A673 (cell line): ENCODE measurements around the gene EPS15. TPM values are rescaled to one million over a fixed set of nuclear protein-coding genes. Genes with fewer than 3 reads are reported as not detected.

Experiments
- BruUV-seq: library from RNA; stranded (reverse); fragments of 400-500 nt; replicated peaks from 2 replicates; lab custom pipeline; 2021; lab: Mats Ljungman, UMichigan
- CTCF ChIA-PET: fragments of 300-600 bp; sonication (Branson Sonifier 250); formaldehyde crosslinking; loops from one replicate; lab custom pipeline; 2022; ENCODE audit warnings: antibody characterized with exemption; lab: Charles Lee
- POLR2A ChIA-PET: fragments of 300-600 bp; sonication (Branson Sonifier 250); formaldehyde crosslinking; loops from one replicate; lab custom pipeline; 2022; ENCODE audit warnings: antibody characterized with exemption; ENCODE audit not compliant: low non-redundant PET; lab: Charles Lee
- DNase-seq: peaks from one replicate; pipeline ENCODE4 v3.0.0-alpha.2; 2015; ENCODE audit warnings: low spot score
- H3K27ac ChIP-seq: fragments of 200-600 bp; sonication (generic); 2 replicates; pipeline ENCODE4 v1.5.1; 2016; ENCODE audit warnings: mixed run types, low read depth, mild to moderate bottlenecking, mixed read lengths, antibody characterized with exemption, low read length; ENCODE audit not compliant: poor library complexity, severe bottlenecking
- H3K27me3 ChIP-seq: fragments of 200-600 bp; sonication (generic); replicated peaks from 2 replicates; pipeline ENCODE4 v1.6.1; 2017; ENCODE audit warnings: mixed run types, low read depth, mild to moderate bottlenecking, mixed read lengths, antibody characterized with exemption, low read length; ENCODE audit not compliant: insufficient read depth, poor library complexity
- H3K36me3 ChIP-seq: fragments of 200-600 bp; sonication (generic); 2 replicates; pipeline ENCODE4 v1.6.1; 2016; ENCODE audit warnings: mixed run types, mild to moderate bottlenecking, mixed read lengths, antibody characterized with exemption, low read length; ENCODE audit not compliant: insufficient read depth, poor library complexity, severe bottlenecking
- H3K4me1 ChIP-seq: fragments of 200-600 bp; sonication (generic); 2 replicates; pipeline ENCODE4 v1.6.1; 2017; ENCODE audit warnings: mixed run types, mild to moderate bottlenecking, mixed read lengths, antibody characterized with exemption, low read length; ENCODE audit not compliant: insufficient read depth, poor library complexity, severe bottlenecking
- H3K4me3 ChIP-seq: fragments of 200-600 bp; sonication (generic); 2 replicates; pipeline ENCODE4 v1.5.1; 2016; ENCODE audit warnings: low read depth, mixed run types, mild to moderate bottlenecking, mixed read lengths, low read length; ENCODE audit not compliant: poor library complexity, severe bottlenecking
- H3K9me3 ChIP-seq: fragments of 200-600 bp; sonication (generic); 2 replicates; pipeline ENCODE4 v1.6.1; 2016; ENCODE audit warnings: mixed run types, low read depth, mild to moderate bottlenecking, mixed read lengths, antibody characterized with exemption, low read length; ENCODE audit not compliant: poor library complexity, severe bottlenecking
- EZH2 ChIP-seq: fragments of 200-600 bp; sonication (generic); IDR thresholded peaks from 2 replicates; pipeline ENCODE4 v1.6.1; 2017; ENCODE audit warnings: borderline replicate concordance, low read depth, mild to moderate bottlenecking, mixed read lengths, antibody characterized with exemption, low read length; ENCODE audit not compliant: poor library complexity, severe bottlenecking
- intact Hi-C: fragments of 100-400 bp; cut with micrococcal nuclease; formaldehyde crosslinking; loops from one replicate; pipeline ENCODE4 v1.10.0; 2022; ENCODE audit not compliant: unreplicated experiment
- total RNA-seq: library from RNA; stranded (reverse); gene quantifications from 2 replicates; pipeline ENCODE4 v1.2.3, GENCODE V29; 2021
- TF ChIP-seq, protein P1 (sequence below): fragments of 300-800, 200-600 bp; sonication (generic); conservative IDR thresholded peaks from 2 replicates; pipeline ENCODE4 v1.5.1; 2017; ENCODE audit warnings: low read depth, mild to moderate bottlenecking, antibody characterized with exemption, low read length, moderate library complexity, mixed read lengths

The EPS15 gene
- total RNA-seq, 1 experiment from 2014 or later: 50.6 TPM

DNA sequence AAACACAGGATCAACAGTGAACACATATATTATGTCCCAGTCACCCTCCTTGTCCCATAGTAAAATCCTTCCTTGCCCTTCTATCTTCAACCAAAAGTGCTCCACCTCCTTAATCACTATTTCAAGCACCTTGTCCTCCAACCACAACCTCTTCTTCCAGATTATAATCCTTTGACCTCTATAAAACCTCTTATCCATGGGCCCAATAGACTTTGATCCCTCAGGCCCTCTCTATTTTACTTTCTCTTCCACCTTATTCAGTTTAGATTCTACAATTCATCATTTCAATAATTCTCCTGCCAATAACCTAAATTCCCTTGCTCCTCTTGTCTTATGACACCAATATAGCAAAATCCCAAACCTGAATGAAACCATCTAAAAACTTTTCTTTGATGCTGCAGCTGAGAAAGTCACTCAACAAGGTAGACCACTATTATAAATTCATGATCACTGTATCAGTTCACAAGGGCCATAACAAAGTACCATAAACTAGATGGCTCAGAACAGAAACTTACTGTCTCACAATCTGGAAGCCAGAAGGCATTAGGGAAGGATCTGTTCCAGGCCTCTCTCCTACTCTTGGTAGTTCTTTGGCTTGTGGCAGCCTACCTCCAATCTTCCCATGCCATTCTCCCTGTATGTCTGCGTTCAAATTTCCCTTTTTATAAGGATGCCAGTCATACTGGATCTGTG lies 24.8 kb downstream of the EPS15 start:
- BruUV-seq: no TSS peak
- Histone ChIP-seq H3K4me1 (peaks cover 10% of the 10 kb centered on the region), H3K9me3 (peaks cover 7% of the 10 kb centered on the region), H3K4me3 (no peak overlapping the region), H3K27me3 (no peaks in the 10 kb centered on the region), H3K27ac (no peak overlapping the region), H3K36me3 (no peaks in the 10 kb centered on the region)
- ChIA-PET POLR2A (no interaction called here), CTCF (no interaction called here)
- no peak for DNase-seq
- intact Hi-C loops: no loop called here
- TF ChIP-seq EZH2: no peak
- TF ChIP-seq, protein P1, sequence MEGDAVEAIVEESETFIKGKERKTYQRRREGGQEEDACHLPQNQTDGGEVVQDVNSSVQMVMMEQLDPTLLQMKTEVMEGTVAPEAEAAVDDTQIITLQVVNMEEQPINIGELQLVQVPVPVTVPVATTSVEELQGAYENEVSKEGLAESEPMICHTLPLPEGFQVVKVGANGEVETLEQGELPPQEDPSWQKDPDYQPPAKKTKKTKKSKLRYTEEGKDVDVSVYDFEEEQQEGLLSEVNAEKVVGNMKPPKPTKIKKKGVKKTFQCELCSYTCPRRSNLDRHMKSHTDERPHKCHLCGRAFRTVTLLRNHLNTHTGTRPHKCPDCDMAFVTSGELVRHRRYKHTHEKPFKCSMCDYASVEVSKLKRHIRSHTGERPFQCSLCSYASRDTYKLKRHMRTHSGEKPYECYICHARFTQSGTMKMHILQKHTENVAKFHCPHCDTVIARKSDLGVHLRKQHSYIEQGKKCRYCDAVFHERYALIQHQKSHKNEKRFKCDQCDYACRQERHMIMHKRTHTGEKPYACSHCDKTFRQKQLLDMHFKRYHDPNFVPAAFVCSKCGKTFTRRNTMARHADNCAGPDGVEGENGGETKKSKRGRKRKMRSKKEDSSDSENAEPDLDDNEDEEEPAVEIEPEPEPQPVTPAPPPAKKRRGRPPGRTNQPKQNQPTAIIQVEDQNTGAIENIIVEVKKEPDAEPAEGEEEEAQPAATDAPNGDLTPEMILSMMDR: no peak

DNA sequence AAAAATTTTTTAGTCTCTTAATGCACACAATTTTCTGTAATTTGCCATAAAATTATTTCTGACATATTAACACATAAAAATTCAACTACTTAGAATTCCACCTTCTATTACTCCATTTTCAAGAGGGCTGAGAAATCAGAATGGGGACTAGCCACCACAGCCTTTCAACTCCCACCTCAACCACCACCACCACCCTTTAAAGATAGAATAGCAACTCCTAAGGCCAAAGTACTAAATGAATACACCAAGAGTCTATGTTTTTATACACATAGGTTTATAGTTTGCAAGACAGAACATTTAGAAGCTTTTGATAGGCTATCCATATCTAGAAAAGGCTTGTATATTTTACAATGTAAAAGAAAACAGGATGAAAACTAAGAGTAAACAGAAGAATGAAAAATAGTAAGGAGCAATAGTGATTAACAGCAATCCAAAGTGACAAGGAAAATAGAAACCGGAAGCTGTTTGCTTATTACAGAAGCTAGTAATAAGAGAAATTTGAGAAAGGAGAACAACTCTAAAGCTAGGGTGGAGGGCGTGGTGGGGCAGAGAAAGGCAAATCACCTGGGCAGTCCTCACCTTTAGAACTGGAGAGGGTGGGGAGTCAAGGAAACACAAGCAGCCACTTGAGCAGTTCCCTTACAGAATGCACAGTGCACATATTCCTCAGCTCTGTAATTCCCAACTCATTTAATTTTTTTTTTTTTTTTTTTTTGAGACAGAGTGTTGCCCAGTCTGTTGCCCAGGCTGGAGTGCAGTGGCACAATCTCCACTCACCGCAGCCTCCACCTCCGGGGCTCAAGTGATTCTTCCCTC lies 27.7 kb downstream of the EPS15 start:
- intact Hi-C loops: no loop called here
- Histone ChIP-seq H3K36me3 (no peaks in the 10 kb centered on the region), H3K9me3 (no peaks in the 10 kb centered on the region), H3K27ac (no peak overlapping the region), H3K27me3 (no peaks in the 10 kb centered on the region), H3K4me3 (no peak overlapping the region), H3K4me1 (peaks cover 23% of the 10 kb centered on the region)
- no peak for DNase-seq
- ChIA-PET POLR2A (no interaction called here), CTCF (no interaction called here)
- BruUV-seq: no TSS peak
- TF ChIP-seq, protein P1: no peak
- no peak for TF ChIP-seq EZH2

DNA sequence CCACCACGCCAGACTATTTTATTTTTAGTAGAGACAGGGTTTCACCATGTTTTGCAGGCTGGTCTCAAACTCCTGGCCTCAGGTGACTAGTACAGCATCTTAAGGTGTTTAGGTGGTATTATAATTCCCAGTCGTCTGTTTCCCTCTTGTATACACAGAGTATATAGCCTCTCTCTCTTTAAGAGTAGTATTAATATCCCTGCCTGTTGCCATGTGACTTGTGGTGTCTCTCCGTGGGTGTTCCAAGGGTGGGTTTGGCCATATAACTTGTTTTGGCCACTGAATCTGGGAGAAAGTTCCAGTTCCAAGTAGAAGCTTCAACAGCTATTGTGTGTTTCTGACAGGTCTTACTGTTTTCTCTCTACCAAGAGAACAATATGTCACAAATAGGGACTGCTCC lies 29.6 kb downstream of the EPS15 start:
- H3K9me3 ChIP-seq: no peaks in the 10 kb centered on the region
- ChIA-PET POLR2A (no interaction called here), CTCF (no interaction called here)
- intact Hi-C loops: no loop called here
- peaks cover 23% of the 10 kb centered on the region for H3K4me1 ChIP-seq
- H3K27ac ChIP-seq: no peak overlapping the region
- no TSS peak for BruUV-seq
- DNase-seq: no peak
- H3K4me3 ChIP-seq: no peak overlapping the region
- no peaks in the 10 kb centered on the region for H3K36me3 ChIP-seq
- TF ChIP-seq, protein P1: no peak
- no peak for TF ChIP-seq EZH2
- H3K27me3 ChIP-seq: no peaks in the 10 kb centered on the region
